GM20000 (cell line): ENCODE results near the gene OMA1.

Source experiments
- DNase-seq: peaks from one replicate; pipeline ENCODE4 v3.0.0; 2012; ENCODE audit warnings: low spot score
- TF ChIP-seq, protein P1 (sequence below): IDR thresholded peaks from 2 replicates; pipeline ENCODE4 v1.5.1; 2012; ENCODE audit warnings: mild to moderate bottlenecking, control low read depth; ENCODE audit errors: extremely low read depth, missing control alignments

Gene OMA1

DNA sequence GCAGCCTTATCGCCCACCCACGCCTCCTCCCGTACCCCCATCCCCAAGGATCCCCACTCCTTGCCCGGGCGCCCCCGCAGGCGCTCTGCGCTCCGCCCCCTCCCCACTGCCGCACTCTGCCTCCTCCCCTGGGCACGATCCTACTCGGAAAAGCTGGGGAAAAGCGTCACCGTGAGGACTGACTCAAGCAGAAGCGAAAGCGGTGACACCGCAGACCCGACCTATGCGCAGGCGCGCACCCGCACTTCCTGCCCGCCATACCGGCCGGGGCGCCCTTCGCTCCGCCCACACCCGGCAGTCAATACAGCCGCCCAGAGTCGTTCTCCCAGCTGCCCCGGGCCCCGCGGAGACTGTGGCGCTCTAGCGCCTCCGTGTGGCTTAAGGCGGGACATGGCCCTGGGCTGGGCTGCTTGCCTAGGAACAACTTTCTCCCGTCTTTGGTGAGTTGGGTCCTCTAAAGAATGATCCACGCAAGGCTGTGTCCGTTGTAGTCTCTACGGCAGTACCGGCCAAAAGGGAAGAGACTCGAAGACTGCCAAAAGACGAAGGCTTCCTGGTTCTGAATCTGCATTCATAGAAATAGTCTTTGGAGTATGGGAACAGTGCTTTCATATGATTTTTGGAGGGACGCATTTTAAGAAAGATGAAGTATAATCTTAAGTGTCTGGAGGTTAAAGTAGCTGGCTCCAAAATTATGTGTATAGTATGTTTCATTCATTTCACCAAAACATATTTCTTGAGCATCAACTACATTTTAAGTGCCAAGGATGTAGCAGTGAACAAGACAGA lies at the start of gene OMA1:
TSS of gene OMA1 (minus strand) at position 207 of the 789 bp plus-strand sequence. CDS start 7,432 bp downstream, outside the sequence.
- TF ChIP-seq, protein P1, sequence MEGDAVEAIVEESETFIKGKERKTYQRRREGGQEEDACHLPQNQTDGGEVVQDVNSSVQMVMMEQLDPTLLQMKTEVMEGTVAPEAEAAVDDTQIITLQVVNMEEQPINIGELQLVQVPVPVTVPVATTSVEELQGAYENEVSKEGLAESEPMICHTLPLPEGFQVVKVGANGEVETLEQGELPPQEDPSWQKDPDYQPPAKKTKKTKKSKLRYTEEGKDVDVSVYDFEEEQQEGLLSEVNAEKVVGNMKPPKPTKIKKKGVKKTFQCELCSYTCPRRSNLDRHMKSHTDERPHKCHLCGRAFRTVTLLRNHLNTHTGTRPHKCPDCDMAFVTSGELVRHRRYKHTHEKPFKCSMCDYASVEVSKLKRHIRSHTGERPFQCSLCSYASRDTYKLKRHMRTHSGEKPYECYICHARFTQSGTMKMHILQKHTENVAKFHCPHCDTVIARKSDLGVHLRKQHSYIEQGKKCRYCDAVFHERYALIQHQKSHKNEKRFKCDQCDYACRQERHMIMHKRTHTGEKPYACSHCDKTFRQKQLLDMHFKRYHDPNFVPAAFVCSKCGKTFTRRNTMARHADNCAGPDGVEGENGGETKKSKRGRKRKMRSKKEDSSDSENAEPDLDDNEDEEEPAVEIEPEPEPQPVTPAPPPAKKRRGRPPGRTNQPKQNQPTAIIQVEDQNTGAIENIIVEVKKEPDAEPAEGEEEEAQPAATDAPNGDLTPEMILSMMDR = peak; percentile 95
- peak; percentile 93 for DNase-seq

DNA sequence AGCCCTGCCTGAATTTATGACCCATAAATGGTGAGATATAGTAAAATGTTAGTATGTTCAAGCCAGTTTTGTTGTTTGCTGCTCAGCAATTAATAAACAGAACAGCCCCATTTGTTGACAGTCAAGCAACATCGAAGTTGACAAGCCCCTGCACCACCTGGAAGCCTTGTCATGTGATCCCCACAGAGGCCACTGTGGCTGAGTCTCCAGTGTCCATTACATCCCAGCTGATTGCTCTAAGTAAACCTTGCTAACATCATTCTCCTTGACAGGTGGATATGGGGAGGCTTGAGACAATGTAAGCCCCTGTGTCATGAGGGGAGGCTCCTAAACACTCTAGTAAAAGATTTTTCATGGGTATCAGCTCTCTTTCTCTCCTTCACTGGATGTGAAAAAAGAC lies 48.0 kb upstream of the OMA1 start:
- TF ChIP-seq, protein P1 = no peak
- no peak for DNase-seq

DNA sequence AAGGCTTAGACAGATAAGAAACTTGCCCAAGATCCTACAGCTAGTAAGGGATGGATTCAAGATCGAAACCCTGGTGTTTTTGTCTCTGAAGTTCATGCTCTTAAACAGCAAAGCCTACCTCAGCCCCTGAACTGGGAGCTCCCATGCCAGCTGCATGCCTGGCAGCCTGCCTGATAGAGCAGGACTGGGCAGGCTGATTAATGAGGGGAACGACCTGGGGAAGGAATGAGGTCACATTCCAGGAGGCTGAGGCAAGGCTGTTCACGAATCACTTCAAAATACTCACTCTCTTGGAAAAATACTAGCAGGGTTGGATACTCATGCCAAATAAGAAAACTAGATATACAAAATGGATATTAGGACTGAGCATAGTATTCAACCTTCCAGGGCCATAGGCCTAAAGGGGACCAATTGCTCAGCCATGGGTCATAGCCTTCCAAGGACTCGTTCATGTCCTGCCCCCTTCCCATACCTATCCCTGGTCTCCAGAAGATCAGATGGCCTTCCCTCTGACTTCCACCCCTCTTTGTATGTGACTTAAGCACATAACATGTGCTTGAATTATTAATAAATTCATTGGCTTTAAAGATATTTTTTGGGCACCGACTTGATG lies 46.1 kb upstream of the OMA1 start:
- TF ChIP-seq, protein P1 = no peak
- DNase-seq = no peak

DNA sequence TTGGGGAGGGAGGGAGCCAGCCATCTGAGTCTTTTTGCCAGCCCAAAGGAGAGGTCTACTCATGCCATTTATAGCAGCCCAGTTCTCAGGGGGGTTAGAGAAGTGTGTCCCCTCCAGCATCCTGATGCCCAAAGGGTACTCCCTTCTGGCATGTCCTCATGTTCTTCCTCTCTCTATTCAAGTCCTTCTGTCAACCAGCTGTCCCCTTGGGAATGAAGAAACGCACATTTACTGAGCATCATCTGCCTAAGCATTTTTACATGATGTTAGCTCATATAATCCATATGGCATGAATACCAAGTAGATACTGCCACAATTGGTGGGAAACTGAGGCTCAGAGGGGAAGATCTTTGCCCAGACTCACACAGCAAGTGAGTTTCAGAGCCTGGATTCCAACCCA lies 45.3 kb upstream of the OMA1 start:
- TF ChIP-seq, protein P1 = no peak
- no peak for DNase-seq

DNA sequence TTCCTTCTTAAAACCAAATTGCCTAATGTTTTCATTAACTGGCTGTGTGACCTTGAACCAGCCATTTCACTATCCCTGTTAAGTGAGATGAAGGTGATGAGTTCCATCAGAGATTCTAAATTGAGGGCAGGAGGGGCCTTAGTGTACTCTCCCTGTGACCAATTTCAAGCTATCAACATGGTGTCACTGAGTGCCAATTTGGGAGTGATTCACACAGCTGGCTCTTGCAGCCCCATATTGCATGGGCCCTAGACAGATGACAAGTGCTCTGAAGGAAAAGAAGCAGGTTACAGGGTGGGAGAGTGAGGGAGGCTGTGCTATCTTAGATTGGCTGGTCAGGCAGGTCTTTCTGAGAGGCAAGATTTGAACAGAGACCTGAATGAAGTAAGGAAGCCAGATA lies 43.5 kb upstream of the OMA1 start:
- no peak for DNase-seq
- TF ChIP-seq, protein P1 = no peak

DNA sequence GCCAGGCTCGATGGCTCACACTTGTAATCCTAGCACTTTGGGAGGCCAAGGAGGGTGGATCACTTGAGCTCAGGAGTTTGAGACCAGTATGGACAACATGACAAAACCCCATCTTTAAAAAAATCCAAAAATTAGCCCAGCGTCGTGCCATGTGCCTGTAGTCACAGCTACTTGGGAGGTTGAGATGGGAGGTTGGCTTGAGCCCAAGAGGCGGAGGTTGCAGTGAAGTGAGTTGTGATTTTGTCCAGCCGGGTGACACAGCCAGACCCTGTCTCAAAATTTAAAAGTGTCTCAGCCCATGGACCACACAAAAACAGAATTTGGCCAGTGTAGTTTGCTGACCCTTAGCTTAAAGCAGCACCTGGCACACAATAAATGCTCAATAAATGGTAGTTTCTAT lies 41.9 kb upstream of the OMA1 start:
- TF ChIP-seq, protein P1 = no peak
- DNase-seq = no peak

DNA sequence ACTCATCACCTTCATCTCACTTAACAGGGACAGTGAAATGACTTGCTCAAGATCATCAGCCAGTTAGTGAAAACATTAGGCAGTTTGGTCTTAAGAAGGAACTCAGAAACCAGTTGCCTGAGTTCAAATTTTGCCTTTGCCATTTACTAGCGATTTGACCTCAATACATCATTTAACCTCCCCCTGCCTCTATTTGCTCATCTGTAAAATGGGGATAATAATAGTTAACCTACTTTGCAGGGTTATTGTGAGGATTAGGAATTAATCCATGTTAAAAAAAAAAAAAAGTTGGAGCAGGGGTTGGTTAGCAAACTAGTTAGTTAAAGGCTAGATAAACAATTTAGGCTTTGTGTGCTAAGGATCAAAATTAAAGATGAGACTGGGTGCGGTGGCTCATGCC lies 41.1 kb upstream of the OMA1 start:
- TF ChIP-seq, protein P1 = no peak
- DNase-seq = no peak
